Fibroblast of skin of right biceps (primary cell): ENCODE results near the gene PLXNA2.

ENCODE experiments used
- DNase-seq: peaks from one replicate; pipeline ENCODE4 v3.0.0-alpha.2; 2013

Gene PLXNA2

GRCh38 chr1:207990455-207990854 is 253.7 kb downstream of the PLXNA2 start:
- DNase-seq, result no peak

- no peak for DNase-seq
Observed at GRCh38 chr1:207988326-207989165, 255.6 kb downstream of the PLXNA2 start.

- DNase-seq, result peak; percentile 28
Observed at GRCh38 chr1:207987164-207987563, 257.0 kb downstream of the PLXNA2 start.

GRCh38 chr1:207985996-207986395 is 258.2 kb downstream of the PLXNA2 start:
- no peak for DNase-seq

- no peak for DNase-seq
Observed at GRCh38 chr1:207984831-207985572, 259.2 kb downstream of the PLXNA2 start.

- DNase-seq, result no peak
Observed at GRCh38 chr1:207983044-207983635, 261.0 kb downstream of the PLXNA2 start.

- DNase-seq, result no peak
Observed at GRCh38 chr1:207981976-207982375, 262.2 kb downstream of the PLXNA2 start.

- no peak for DNase-seq
Observed at GRCh38 chr1:207978441-207978840, 265.7 kb downstream of the PLXNA2 start.

- DNase-seq, result no peak
Observed at GRCh38 chr1:207977876-207978275, 266.3 kb downstream of the PLXNA2 start.

GRCh38 chr1:207973898-207974568 is 270.2 kb downstream of the PLXNA2 start:
- no peak for DNase-seq

- no peak for DNase-seq
Observed at GRCh38 chr1:207972337-207972736, 271.8 kb downstream of the PLXNA2 start.
